ENCODE data around the gene C16orf87. TPM values are rescaled to one million over a fixed set of nuclear protein-coding genes. Genes with fewer than 3 reads are reported as not detected.

The C16orf87 gene
- total and polyA plus RNA-seq, 8 donors, result 1.3 to 16.2 (median 3.9) TPM; not detected in 1

DNA sequence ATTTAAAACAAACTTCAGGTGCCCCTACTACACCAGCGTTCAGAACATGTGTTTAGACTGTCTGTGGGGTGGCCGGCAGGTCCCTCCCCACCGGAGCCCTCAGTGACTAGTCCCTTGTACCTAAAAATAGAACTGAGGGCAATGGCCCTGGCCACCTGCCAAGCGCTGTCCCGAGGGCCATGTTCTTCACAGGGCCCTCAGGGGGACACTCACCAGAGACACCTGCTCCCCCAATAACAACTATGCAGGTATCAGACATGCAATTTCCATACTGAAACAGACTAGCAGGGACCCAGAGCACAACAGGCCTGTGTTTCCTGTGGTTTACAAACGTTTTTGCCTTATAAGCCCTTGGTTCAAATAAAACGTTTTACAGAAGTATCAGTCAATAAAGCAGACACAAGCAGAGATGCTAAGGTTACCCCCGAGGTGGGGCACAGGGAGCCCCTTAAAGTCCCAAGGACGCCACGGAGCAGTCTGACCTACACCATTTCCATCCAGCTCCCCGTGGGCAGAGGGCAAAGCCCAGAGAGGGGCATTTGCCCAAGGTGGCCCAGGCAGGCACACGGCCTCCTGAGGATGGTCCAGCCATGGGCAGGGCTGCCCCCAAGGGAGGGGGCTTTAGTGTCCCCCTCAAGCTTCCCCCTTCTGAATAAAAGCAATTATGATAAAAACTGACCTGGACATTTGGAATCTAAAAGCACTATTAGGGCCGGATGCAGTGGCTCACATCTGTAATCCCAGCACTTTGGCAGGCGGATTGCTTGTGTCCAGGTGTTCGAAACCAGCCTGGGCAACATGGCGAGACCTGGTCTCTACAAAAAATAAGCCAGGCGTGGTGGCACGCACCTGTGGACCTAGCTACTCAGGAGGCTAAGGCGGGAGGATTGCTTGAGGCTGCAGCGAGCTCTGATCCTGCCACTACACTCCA lies 81.9 kb downstream of the C16orf87 start:
- intact Hi-C loops (cut with DNase I; ENCODE audit: low total_unique reads), result no loop called here
- WGBS, 5 donors, result 64 to 74% (median 68%) methylated on average over 17 to 20 of the region's 20 CpGs
- no peaks in the 10 kb centered on the region for H3K9me3 ChIP-seq
- TF ChIP-seq POLR2A (IDR thresholded peaks at IDR 0.05), result no peak
- peaks cover 0 to 5% (median 0%) of the 10 kb centered on the region in 4 donors for H3K4me1 ChIP-seq
- no peaks in the 10 kb centered on the region for H3K27me3 ChIP-seq
- H3K27ac ChIP-seq, result no peak overlapping the region
- H3K36me3 ChIP-seq, result no peaks in the 10 kb centered on the region
- H3K4me3 ChIP-seq, result no peak overlapping the region
- DNase-seq, result no peak

DNA sequence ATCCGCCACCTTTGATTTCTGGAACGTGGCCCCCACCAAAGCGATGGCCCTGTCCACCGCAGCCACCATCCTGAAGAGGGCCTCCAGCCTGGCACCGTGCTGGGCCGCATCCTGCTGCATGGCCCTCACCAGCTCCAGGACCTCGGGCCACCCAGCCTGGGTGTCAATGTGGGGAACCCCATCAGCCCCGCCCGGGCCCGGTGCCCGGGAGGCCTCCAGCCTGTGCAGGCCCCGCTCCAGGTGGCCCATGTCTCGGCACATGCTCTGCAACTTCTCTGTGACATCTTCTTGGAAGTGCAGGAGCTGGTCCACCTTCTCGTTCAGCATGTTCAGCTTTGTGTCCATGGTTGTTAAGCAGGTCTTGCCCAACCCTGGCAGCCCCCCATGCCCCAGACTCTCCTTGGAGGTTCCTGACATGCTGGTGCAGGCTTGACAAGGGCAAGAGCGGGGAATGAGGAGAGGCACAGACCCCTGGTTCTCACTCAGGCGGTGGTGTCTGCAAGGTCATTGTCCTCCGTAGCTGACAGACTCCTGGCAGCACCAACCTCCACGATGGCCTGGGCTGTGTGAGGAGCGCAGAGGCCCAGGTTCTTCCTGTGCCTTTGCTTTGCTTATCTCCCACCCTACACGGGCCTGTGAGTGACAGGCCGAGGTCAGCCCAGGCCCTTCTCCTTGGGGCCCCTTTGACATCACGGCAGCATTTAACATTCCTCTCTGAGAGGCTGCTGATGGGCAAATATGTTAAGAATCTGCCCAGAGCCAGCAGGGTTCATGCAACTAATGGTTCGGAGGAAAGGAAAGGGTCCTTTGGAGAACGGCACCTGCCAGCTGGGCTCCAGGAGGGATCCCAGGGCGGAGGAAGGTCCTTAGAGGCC lies 83.0 kb downstream of the C16orf87 start, which contains the start of gene MYLK3:
TSS of gene MYLK3 (minus strand) at position 568 of the 875 bp plus-strand sequence. CDS start at position 417, 151 bp downstream.
- TF ChIP-seq EP300 (IDR thresholded peaks at IDR 0.05), result no peak
- no peak for TF ChIP-seq POLR2A (IDR thresholded peaks at IDR 0.05)
- no peak for TF ChIP-seq POLR2AphosphoS5 (IDR thresholded peaks at IDR 0.05)
- TF ChIP-seq, protein P1, sequence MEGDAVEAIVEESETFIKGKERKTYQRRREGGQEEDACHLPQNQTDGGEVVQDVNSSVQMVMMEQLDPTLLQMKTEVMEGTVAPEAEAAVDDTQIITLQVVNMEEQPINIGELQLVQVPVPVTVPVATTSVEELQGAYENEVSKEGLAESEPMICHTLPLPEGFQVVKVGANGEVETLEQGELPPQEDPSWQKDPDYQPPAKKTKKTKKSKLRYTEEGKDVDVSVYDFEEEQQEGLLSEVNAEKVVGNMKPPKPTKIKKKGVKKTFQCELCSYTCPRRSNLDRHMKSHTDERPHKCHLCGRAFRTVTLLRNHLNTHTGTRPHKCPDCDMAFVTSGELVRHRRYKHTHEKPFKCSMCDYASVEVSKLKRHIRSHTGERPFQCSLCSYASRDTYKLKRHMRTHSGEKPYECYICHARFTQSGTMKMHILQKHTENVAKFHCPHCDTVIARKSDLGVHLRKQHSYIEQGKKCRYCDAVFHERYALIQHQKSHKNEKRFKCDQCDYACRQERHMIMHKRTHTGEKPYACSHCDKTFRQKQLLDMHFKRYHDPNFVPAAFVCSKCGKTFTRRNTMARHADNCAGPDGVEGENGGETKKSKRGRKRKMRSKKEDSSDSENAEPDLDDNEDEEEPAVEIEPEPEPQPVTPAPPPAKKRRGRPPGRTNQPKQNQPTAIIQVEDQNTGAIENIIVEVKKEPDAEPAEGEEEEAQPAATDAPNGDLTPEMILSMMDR (IDR thresholded peaks at IDR 0.05), result no peak
- Histone ChIP-seq H3K4me3 (no peak within 1 kb of the TSS), H3K27me3 (no peaks in the 10 kb centered on the region), H3K4me1 (peaks cover 0 to 5% (median 0%) of the 10 kb centered on the region in 4 donors), H3K9me3 (no peaks in the 10 kb centered on the region), H3K36me3 (no peaks in the 10 kb centered on the region), H3K27ac (no peak within 1 kb of the TSS)
- DNase-seq, result no peak
- 73 to 81% (median 75%) methylated on average over 19 to 25 of the region's 25 CpGs for WGBS, 5 donors
- intact Hi-C loops (cut with DNase I; ENCODE audit: low total_unique reads), result no loop called here

DNA sequence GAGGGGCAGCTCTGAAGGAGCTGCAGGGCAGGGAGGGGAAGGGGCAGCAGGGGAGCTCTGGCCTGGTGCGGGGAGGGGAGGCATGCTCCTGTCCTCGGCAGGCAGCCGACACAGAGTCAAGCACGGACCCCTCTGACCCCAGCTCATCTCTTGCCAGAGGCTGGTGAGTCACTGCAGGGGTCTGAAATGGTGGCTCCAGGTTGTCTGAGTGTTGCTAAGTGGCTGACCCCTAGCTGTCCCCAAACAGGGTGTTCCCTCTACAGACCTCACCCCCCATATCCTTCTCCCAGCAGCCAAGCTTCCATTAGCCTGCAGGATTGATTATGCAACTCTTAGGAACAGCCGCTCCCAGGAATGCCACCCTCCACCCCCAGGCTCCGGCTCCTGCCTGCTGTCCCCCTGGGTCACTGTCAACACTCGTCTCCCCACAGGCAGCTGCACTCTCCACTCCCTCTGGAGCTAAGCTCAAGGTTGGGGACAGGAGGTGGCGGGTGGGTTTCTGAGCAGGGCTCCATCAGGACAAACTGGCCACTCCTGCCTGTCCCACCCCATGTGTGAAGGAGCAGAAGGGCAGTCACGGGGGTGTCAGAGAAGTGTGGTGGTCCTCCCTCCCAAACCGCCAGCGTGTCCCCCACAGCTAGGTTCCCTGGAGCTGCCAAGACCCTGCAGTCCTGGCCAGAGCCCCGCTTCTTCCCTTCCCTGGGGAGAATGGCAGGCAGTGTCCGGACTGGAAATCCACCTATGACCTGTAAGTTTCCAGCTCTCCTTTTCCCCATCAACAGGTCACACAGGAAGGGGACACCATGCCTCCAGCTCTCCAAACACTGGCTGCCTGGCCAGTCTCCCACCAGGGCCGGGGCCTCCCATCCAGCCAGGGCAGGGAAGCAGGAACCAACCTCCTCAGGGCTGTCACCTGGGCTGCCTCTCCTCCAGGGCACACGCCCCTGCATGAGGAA lies 83.9 kb downstream of the C16orf87 start:
- no peak for TF ChIP-seq EP300 (IDR thresholded peaks at IDR 0.05)
- no peak for TF ChIP-seq POLR2A (IDR thresholded peaks at IDR 0.05)
- no peak for TF ChIP-seq POLR2AphosphoS5 (IDR thresholded peaks at IDR 0.05)
- Histone ChIP-seq H3K27ac (no peak overlapping the region), H3K27me3 (no peaks in the 10 kb centered on the region), H3K4me3 (no peak overlapping the region), H3K36me3 (no peaks in the 10 kb centered on the region), H3K9me3 (no peaks in the 10 kb centered on the region), H3K4me1 (peaks cover 0 to 5% (median 0%) of the 10 kb centered on the region in 4 donors)
- no peak for DNase-seq
- intact Hi-C loops (cut with DNase I; ENCODE audit: low total_unique reads), result no loop called here
- WGBS, 5 donors, result 73 to 85% (median 82%) methylated on average over 10 to 15 of the region's 15 CpGs

Small RNAs within 50 kb of the gene (small RNA-seq; reads per million reads assigned to genes)
- gene AC007225.2, result 0 reads per million in 4 donors

Other genes with a start within 250 kb of the C16orf87 start
- 10 to 100 TPM in 1 of 5 donors, 1 to 10 TPM in 1, not detected in 3; 9.4 to 28.1 TPM for gene SHCBP1, start 209.8 kb downstream of the C16orf87 start, total RNA-seq
- gene SHCBP1, start 209.8 kb downstream of the C16orf87 start, polyA plus RNA-seq, result 1 to 10 TPM; 1.4 to 3.2 (median 1.7) TPM
- 100 to 1,000 TPM in 3 of 5 donors, 10 to 100 TPM in 2; 21.4 to 159 (median 108) TPM for gene VPS35, start 142.0 kb downstream of the C16orf87 start, total RNA-seq
- gene VPS35, start 142.0 kb downstream of the C16orf87 start, polyA plus RNA-seq, result 10 to 100 TPM; 17.9 to 39.1 (median 18.7) TPM
- gene ORC6, start 141.5 kb downstream of the C16orf87 start, total RNA-seq, result 1 to 10 TPM in 3 of 5 donors, under 1 TPM in 1, not detected in 1; 0.58 to 8.3 (median 5.5) TPM
- 1 to 10 TPM; 3.4 to 4.4 (median 3.8) TPM for gene ORC6, start 141.5 kb downstream of the C16orf87 start, polyA plus RNA-seq
- under 1 TPM in 1 of 5 donors, not detected in 4; 0.18 TPM for gene MYLK3, start 82.8 kb downstream of the C16orf87 start, total RNA-seq
- under 1 TPM; 0.05 to 0.46 (median 0.06) TPM for gene MYLK3, start 82.8 kb downstream of the C16orf87 start, polyA plus RNA-seq
- 100 to 1,000 TPM in 1 of 5 donors, 10 to 100 TPM in 4; 29.2 to 167 (median 50.2) TPM for gene GPT2, start 53.2 kb upstream of the C16orf87 start, total RNA-seq
- gene GPT2, start 53.2 kb upstream of the C16orf87 start, polyA plus RNA-seq, result 10 to 100 TPM; 63.3 to 75.3 (median 69.7) TPM
- 10 to 100 TPM in 4 of 5 donors, 1 to 10 TPM in 1; 7.5 to 80.6 (median 46.2) TPM for gene DNAJA2, start 142.5 kb upstream of the C16orf87 start, total RNA-seq
- 10 to 100 TPM; 24.1 to 42.6 (median 26.1) TPM for gene DNAJA2, start 142.5 kb upstream of the C16orf87 start, polyA plus RNA-seq

All from stomach (tissue), 9 donors.